ENCODE results near the gene LIMS2. TPM values are rescaled to one million over a fixed set of nuclear protein-coding genes. Genes with fewer than 3 reads are reported as not detected.

The LIMS2 gene
- total and polyA plus RNA-seq, 5 donors, result 163 to 224 (median 200) TPM

DNA sequence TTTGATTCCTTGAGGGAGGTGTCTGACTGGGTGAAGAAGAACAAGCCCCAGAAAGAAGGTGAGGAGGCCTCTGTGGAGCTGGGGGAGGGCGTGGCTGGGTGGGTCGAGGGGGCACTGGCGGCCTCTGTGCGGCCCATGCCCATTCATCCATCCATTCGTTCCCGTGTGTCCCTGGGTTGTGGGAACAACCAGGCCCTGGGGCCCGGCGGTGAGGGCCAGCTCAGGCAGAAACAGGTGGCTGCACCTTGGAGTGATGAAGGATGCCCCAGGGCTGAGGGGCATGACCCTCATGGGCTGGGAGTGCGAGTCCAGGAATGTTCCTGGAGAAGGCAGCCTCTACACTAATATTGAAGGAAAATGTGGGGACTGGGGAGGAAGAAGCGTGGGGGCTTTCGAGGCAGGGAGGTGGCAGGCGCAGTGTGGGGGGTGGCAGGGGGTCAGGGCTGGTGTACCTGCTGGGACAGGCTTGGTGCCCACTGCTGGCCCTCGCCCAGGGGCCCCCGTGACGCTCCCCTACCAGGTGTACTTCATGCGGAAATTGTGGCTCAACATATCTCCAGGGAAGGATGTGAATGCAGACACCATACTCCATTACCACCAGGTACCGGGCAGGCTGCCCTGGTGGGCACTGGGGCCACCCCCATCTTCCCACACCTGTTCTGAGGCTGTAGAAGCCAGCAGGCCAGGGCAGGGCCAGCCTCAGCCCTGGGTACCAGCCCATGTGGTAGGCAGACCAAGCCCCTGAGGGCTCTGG lies 40.5 kb downstream of the LIMS2 start:
- intact Hi-C loops (cut with DNase I), result no loop called here
- ATAC-seq (no peak), DNase-seq (peak; percentile 15 to 57 (median 52))
- no peaks in the 10 kb centered on the region for H3K9me3 ChIP-seq (ENCODE audit: control insufficient read depth, low read length)
- H3K4me1 ChIP-seq (ENCODE audit: control insufficient read depth, insufficient read depth, low read length), result peaks cover 14% of the 10 kb centered on the region
- 88% methylated on average over 17 of the region's 17 CpGs for WGBS
- H3K4me3 ChIP-seq (ENCODE audit: low read length), result no peak overlapping the region
- H3K27me3 ChIP-seq (ENCODE audit: control insufficient read depth, insufficient read depth), result no peaks in the 10 kb centered on the region
- H3K27ac ChIP-seq (ENCODE audit: low read length), result no peak overlapping the region

DNA sequence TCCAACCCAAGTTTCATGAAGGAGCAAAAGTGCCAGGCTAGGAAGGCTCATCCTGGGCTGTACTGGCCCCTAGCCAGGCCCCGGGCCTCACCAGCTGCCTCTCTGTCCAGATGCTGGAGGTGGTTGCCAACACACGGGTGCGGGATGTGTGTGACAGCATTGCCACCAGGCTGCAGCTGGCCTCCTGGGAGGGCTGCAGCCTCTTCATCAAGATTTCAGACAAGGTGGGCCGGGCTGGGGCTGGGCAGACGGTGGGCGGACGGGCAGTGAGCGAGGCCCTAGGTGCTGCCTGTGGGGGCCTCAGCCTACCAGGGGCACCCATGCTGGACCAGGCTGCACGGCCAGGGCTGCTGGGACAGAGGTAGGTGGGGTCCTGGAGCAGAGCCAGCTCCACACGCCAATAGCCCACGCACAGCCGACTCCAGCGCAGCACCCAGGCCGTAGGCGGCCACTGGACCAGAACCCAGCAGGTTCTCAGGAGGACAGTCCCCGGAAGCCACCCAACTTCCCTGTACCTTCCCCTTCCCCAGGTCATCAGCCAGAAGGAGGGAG lies 41.2 kb downstream of the LIMS2 start:
- H3K4me1 ChIP-seq (ENCODE audit: control insufficient read depth, insufficient read depth, low read length), result peaks cover 14% of the 10 kb centered on the region
- H3K9me3 ChIP-seq (ENCODE audit: control insufficient read depth, low read length), result no peaks in the 10 kb centered on the region
- ATAC-seq, result peak in 1 of 2 donors; percentile 1
- intact Hi-C loops (cut with DNase I), result no loop called here
- peak overlapping the region; percentile 3 for H3K27ac ChIP-seq (ENCODE audit: low read length)
- H3K27me3 ChIP-seq (ENCODE audit: control insufficient read depth, insufficient read depth), result no peaks in the 10 kb centered on the region
- no peak overlapping the region for H3K4me3 ChIP-seq (ENCODE audit: low read length)
- WGBS, result 54% methylated on average over 16 of the region's 16 CpGs
- DNase-seq, result peak; percentile 55 to 81 (median 76)

DNA sequence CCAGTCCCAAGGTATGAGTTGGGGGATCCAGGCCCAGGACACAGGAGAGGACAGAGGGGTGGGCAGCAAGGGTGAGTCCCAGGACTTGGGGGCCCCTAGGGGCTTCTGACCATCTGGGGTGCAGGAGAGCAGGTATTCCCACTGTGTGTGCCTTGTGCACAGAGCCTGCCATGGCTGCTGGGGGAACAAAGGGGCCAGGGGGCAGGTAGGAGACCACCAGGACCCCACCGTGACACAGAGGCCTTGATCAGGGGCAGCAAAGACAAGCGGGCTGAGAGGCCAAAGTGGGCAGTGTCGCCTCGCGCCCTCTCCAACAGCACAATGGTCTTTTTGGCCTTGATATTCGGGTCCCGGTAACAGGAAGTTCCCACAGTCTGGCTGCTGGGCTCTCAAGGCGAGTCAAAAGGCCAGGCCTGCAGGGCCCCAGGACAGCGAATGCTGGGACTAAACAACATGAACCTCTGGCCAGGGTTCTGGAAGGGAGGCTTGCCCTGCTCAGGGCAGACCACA lies 41.7 kb downstream of the LIMS2 start:
- no peaks in the 10 kb centered on the region for H3K27me3 ChIP-seq (ENCODE audit: control insufficient read depth, insufficient read depth)
- H3K4me1 ChIP-seq (ENCODE audit: control insufficient read depth, insufficient read depth, low read length), result peaks cover 14% of the 10 kb centered on the region
- H3K27ac ChIP-seq (ENCODE audit: low read length), result peak overlapping the region; percentile 3
- no peak overlapping the region for H3K4me3 ChIP-seq (ENCODE audit: low read length)
- no peaks in the 10 kb centered on the region for H3K9me3 ChIP-seq (ENCODE audit: control insufficient read depth, low read length)
- ATAC-seq (no peak), DNase-seq (peak in 1 of 3 donors; percentile 31)
- WGBS, result 46% methylated on average over 9 of the region's 9 CpGs
- intact Hi-C loops (cut with DNase I), result no loop called here

DNA sequence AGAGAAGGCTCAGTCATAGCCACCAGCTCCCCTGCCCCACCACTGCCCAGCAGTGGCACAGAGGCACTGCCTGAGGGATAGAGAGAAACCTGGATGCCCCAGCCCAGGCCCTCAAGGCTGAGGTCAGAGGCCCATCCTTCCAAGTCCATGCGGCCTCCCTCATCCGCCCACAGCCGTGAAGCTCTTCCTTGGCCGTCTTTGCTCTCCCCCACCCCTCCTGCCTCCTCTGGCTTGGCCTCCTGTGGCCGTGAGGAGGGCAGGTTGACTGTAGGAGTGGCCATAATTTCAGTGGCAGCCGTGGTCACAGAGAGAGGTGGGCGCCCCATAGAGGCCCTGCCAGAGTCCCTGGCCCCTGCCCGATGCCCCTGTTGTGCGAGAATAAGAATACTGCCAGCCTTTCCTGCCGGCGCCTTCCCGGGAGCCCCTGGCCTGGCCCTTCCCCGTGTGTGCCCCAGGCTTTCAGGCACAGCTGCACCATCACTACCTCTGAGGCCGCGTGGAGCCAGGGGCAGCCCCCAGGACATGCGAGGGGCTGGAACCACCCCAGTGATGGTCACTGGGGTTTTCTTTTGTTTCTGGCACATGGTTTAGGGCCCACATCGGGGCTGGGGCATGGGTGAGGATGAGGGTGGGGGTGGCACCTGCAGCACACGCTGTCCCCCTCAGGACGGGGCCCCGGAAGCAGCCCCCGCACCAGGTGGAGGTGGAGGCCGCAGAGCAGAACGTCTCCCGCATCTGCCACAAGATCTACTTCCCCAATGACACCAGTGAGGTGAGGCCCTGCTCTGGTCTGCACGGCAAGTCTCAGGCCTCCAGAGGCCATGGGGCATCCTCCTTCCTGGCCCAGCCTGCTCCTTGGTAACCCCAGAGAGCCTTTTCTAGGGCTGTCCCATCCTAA lies 42.5 kb downstream of the LIMS2 start:
- intact Hi-C loops (cut with DNase I), result no loop called here
- peak; percentile 13 to 59 (median 42) for DNase-seq
- Histone ChIP-seq H3K9me3 (ENCODE audit: control insufficient read depth, low read length) (no peaks in the 10 kb centered on the region), H3K4me1 (ENCODE audit: control insufficient read depth, insufficient read depth, low read length) (peaks cover 11% of the 10 kb centered on the region), H3K27me3 (ENCODE audit: control insufficient read depth, insufficient read depth) (no peaks in the 10 kb centered on the region), H3K4me3 (ENCODE audit: low read length) (no peak overlapping the region), H3K27ac (ENCODE audit: low read length) (peak overlapping the region; percentile 20)
- ATAC-seq, result no peak
- whole genome bisulfite sequencing, result 79% methylated on average over 25 of the region's 25 CpGs

DNA sequence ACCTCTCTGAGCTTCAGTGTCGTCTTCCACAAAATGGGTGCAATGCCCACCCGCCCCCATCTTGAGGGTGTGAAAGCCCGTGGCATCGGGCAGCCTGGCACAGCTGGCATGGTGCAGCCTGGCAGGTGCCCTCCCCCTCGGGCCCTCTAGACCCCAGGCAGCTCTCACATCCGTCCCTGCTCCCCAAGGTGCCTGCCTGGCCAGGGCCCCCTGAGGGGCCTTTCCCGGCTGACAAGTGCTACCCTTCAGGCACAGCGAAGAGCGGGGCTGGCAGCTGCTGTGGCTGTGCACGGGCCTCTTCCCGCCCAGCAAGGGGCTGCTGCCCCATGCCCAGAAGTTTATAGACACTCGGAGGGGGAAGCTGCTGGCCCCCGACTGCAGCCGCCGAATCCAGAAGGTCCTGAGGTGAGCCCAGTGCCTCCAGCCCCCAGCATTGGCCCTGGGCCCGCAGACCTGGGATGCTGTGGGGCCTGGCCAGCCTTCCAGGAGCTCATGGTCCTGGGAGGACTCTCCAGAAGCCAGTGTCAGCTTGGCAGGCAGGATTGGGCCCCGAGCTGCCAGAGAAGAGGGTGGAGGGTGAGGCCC lies 43.2 kb downstream of the LIMS2 start:
- no peak overlapping the region for H3K4me3 ChIP-seq (ENCODE audit: low read length)
- peak overlapping the region; percentile 20 for H3K27ac ChIP-seq (ENCODE audit: low read length)
- ATAC-seq, result no peak
- no peaks in the 10 kb centered on the region for H3K27me3 ChIP-seq (ENCODE audit: control insufficient read depth, insufficient read depth)
- no peaks in the 10 kb centered on the region for H3K9me3 ChIP-seq (ENCODE audit: control insufficient read depth, low read length)
- DNase-seq, result peak; percentile 32 to 66 (median 61)
- H3K4me1 ChIP-seq (ENCODE audit: control insufficient read depth, insufficient read depth, low read length), result peaks cover 11% of the 10 kb centered on the region
- WGBS, result 76% methylated on average over 17 of the region's 17 CpGs
- intact Hi-C loops (cut with DNase I), result no loop called here

DNA sequence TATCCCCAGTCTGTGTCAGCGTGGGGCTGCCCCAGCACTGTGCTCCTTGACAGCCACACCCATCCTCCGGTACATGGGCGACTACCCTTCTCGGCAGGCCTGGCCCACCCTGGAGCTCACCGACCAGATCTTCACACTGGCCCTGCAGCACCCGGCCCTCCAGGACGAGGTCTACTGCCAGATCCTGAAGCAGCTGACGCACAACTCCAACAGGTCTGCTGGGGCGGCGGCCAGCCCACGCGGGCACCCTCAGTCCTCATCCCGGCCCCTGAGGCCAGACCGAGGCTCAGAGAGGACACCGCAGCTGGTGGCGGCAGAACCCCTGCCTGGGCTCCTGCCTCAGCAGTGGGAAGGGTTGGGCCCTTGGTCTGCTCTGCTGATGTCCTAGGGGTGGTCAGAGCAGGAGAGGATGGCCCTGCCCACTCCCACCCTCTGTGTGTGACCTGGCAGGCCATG lies 43.8 kb downstream of the LIMS2 start:
- ATAC-seq (peak; percentile 1 to 4), DNase-seq (peak; percentile 32 to 67 (median 65))
- Histone ChIP-seq H3K27ac (ENCODE audit: low read length) (no peak overlapping the region), H3K4me3 (ENCODE audit: low read length) (no peak overlapping the region), H3K4me1 (ENCODE audit: control insufficient read depth, insufficient read depth, low read length) (peaks cover 11% of the 10 kb centered on the region), H3K9me3 (ENCODE audit: control insufficient read depth, low read length) (no peaks in the 10 kb centered on the region), H3K27me3 (ENCODE audit: control insufficient read depth, insufficient read depth) (no peaks in the 10 kb centered on the region)
- whole genome bisulfite sequencing, result 74% methylated on average over 16 of the region's 16 CpGs
- intact Hi-C loops (cut with DNase I), result no loop called here

DNA sequence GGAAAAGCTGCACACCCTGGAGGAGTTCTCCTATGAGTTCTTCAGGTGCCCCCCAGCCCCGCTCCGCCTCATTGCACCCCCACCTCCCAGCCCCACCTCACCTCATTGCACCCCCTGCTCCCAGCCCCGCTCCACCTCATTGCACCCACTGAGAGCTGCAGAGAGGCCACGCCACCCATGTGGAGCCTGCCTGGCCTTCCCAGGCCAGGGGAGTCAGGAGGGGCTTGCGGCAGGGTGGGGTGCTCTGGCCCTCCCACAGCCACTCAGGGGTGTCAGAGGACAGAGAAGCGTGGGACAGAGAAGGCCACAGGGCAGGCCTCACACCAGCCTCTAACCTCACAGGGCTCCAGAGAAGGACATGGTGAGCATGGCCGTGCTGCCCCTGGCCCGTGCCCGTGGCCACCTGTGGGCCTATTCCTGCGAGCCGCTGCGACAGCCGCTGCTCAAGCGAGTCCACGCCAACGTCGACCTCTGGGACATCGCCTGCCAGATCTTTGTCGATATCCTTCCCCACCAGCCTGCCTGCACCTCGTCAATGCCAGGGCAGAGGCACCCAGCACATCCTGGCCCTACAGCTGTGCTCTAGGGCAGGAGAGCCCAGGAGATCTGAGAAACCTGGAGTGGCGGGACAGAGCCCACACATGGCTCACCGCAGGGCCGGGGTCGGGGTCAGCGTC lies 44.3 kb downstream of the LIMS2 start:
- no peaks in the 10 kb centered on the region for H3K9me3 ChIP-seq (ENCODE audit: control insufficient read depth, low read length)
- H3K27ac ChIP-seq (ENCODE audit: low read length), result no peak overlapping the region
- DNase-seq, result peak in 2 of 3 donors; percentile 23 to 61
- peak; percentile 0 for ATAC-seq
- H3K4me1 ChIP-seq (ENCODE audit: control insufficient read depth, insufficient read depth, low read length), result peaks cover 11% of the 10 kb centered on the region
- H3K4me3 ChIP-seq (ENCODE audit: low read length), result no peak overlapping the region
- 80% methylated on average over 25 of the region's 25 CpGs for WGBS
- H3K27me3 ChIP-seq (ENCODE audit: control insufficient read depth, insufficient read depth), result no peaks in the 10 kb centered on the region
- intact Hi-C loops (cut with DNase I), result no loop called here

DNA sequence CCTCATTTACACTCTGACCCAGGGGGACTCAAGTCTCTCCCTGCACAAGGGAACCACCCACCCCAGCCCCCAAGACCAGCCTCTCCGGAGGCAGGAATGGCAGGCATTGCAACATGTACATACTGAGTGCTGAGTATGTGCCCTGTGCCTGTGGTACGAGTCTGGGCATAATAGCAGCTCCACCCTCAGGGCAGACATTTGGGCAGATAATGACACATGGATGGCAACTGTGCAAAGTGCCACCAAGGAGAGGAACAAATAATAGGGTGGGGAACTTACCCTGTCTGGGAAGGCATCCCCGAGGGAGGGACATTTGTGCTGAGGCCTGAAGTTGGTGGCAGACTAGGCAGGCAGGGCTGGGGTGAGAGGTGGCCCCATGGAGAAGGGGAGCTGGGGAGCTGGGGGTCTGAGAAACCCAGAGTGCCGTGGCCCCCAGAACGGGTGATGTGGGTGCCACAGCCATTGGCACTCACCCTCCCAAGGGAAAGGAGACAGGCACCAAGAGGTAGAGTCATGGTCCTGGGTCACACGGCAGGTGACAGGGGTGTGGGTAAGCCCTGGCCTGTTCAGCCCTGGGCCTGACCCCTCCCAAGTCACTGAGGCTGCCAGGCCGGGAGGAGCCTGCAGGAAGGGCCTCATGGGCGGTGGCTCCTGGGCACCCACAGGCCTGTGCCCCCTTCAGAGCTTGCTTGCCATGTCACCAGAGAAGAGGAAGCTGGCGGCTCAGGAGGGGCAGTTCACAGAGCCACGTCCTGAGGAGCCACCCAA lies 45.0 kb downstream of the LIMS2 start:
- no peaks in the 10 kb centered on the region for H3K9me3 ChIP-seq (ENCODE audit: control insufficient read depth, low read length)
- H3K4me1 ChIP-seq (ENCODE audit: control insufficient read depth, insufficient read depth, low read length), result peaks cover 10% of the 10 kb centered on the region
- H3K27ac ChIP-seq (ENCODE audit: low read length), result no peak overlapping the region
- ATAC-seq (peak; percentile 1 to 7), DNase-seq (peak; percentile 36 to 65 (median 60))
- 64% methylated on average over 10 of the region's 10 CpGs for WGBS
- no peaks in the 10 kb centered on the region for H3K27me3 ChIP-seq (ENCODE audit: control insufficient read depth, insufficient read depth)
- H3K4me3 ChIP-seq (ENCODE audit: low read length), result no peak overlapping the region
- intact Hi-C loops (cut with DNase I), result no loop called here

DNA sequence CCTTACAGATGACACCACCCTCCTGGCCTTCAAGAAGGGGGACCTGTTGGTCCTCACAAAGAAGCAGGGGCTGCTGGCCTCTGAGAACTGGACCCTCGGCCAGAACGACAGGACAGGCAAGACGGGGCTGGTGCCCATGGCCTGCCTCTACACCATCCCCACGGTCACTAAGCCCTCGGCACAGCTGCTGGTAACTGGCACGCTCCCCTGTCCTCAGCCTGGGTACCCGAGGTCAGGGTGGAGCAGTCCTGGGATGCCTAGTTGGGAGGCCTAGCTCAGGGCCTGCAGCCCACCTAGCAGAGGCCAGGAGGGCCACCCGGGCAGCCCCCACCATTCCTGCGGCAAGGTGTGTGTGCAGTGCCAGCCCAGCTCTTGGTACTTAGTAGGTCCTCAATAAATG lies 45.7 kb downstream of the LIMS2 start:
- no peaks in the 10 kb centered on the region for H3K27me3 ChIP-seq (ENCODE audit: control insufficient read depth, insufficient read depth)
- intact Hi-C loops (cut with DNase I), result no loop called here
- peak; percentile 18 to 52 (median 49) for DNase-seq
- no peak for ATAC-seq
- no peak overlapping the region for H3K27ac ChIP-seq (ENCODE audit: low read length)
- H3K4me1 ChIP-seq (ENCODE audit: control insufficient read depth, insufficient read depth, low read length), result peaks cover 9% of the 10 kb centered on the region
- WGBS, result 78% methylated on average over 9 of the region's 9 CpGs
- no peaks in the 10 kb centered on the region for H3K9me3 ChIP-seq (ENCODE audit: control insufficient read depth, low read length)
- no peak overlapping the region for H3K4me3 ChIP-seq (ENCODE audit: low read length)
